ENCODE results near the gene DYNC1H1.

DNA sequence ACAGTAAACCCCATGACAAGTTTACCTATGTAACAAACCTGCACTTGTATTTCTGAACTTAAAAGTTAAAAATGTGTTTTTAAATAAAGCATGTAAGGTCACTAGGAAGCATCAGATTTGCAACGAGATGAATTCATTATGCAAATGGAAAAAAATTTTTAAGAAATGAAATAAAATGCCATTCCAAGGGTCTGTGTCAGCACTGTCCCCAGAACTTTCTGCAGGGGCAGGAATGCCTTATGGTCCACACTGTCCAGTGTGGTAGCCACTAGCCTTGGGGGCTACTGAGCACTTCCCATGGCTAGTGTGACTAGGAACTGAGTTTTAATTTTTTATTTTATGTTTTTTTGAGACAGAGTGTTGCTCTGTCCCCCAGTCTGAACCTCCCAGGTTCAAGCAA lies 73.3 kb downstream of the DYNC1H1 start:
- TF ChIP-seq, protein P1, sequence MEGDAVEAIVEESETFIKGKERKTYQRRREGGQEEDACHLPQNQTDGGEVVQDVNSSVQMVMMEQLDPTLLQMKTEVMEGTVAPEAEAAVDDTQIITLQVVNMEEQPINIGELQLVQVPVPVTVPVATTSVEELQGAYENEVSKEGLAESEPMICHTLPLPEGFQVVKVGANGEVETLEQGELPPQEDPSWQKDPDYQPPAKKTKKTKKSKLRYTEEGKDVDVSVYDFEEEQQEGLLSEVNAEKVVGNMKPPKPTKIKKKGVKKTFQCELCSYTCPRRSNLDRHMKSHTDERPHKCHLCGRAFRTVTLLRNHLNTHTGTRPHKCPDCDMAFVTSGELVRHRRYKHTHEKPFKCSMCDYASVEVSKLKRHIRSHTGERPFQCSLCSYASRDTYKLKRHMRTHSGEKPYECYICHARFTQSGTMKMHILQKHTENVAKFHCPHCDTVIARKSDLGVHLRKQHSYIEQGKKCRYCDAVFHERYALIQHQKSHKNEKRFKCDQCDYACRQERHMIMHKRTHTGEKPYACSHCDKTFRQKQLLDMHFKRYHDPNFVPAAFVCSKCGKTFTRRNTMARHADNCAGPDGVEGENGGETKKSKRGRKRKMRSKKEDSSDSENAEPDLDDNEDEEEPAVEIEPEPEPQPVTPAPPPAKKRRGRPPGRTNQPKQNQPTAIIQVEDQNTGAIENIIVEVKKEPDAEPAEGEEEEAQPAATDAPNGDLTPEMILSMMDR (IDR thresholded peaks at IDR 0.05) = no peak
- no peak for TF ChIP-seq POLR2A (IDR thresholded peaks at IDR 0.05)

Data from lower leg skin (tissue), 3 donors.